Measurements from ENCODE around the gene COL23A1.

GRCh38 chr5:178486239-178486641, 104.0 kb downstream of the COL23A1 start:
- TF ChIP-seq CTCF (conservative IDR thresholded peaks at IDR 0.05; ENCODE audit: low read depth, low read length) (no peak), EZH2 (IDR thresholded peaks at IDR 0.05; ENCODE audit: borderline replicate concordance, low read depth, low read length, poor library complexity, severe bottlenecking) (no peak)
